Measurements from ENCODE around the gene FHIT.

FHIT gene

DNA sequence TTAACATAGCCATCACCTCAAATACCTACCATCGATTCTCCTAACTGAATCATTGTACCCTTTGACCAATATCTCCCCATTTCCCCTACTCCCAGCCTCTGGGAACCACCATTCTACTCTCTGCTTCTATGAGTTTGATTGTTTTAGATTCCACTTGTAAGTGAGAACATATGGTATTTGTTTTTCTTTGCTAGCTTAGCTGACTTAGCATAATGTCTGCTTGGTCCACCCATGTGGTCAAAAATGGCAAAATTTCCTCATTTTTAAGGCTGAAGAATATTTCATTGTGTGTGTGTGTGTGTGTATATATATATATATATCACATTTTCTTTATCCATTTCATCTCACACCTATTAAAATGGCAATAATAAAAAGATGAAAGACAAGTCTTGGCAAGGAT lies 469.3 kb downstream of the FHIT start:
- H3K36me3 ChIP-seq (ENCODE audit: control insufficient read depth, insufficient read depth, low read length): no peaks in the 10 kb centered on the region
- DNase-seq: no peak
- H4K8ac ChIP-seq (ENCODE audit: low read depth, low read length): no peak overlapping the region
- H3K23ac ChIP-seq (ENCODE audit: low read length): no peak overlapping the region
- no peak overlapping the region for H3K4me2 ChIP-seq (ENCODE audit: low read length)
- H3K4me1 ChIP-seq (ENCODE audit: control insufficient read depth, low read depth, low read length): no peaks in the 10 kb centered on the region
- no peak overlapping the region for H3K56ac ChIP-seq (ENCODE audit: low read length)
- H3K4ac ChIP-seq (ENCODE audit: low read depth, low read length): no peak overlapping the region
- H2AK5ac ChIP-seq (ENCODE audit: low read length): no peak overlapping the region
- H3K79me2 ChIP-seq (ENCODE audit: control insufficient read depth, insufficient read depth, low read length): no peaks in the 10 kb centered on the region
- H3K27ac ChIP-seq (ENCODE audit: low read depth, low read length): no peak overlapping the region
- WGBS (ENCODE audit: extremely low coverage, insufficient coverage, low lambda C conversion rate): no CpG with 5 or more reads among the region's 1 CpG
- H3K27me3 ChIP-seq (ENCODE audit: insufficient read depth, low read length, poor library complexity): no peaks in the 10 kb centered on the region
- no peak overlapping the region for H3K9ac ChIP-seq (ENCODE audit: low read length)
- no peak overlapping the region for H2BK15ac ChIP-seq (replicated peaks; ENCODE audit: low read depth)
- H3K4me3 ChIP-seq (ENCODE audit: low read length): no peak overlapping the region
- H3K79me1 ChIP-seq (ENCODE audit: low read length): no peaks in the 10 kb centered on the region
- no peak overlapping the region for H4K5ac ChIP-seq (ENCODE audit: low read length)
- no peak overlapping the region for H2BK5ac ChIP-seq (ENCODE audit: low read length)
- no peak overlapping the region for H2BK120ac ChIP-seq (ENCODE audit: low read depth, low read length)
- no peak overlapping the region for H3K18ac ChIP-seq (ENCODE audit: low read length)

DNA sequence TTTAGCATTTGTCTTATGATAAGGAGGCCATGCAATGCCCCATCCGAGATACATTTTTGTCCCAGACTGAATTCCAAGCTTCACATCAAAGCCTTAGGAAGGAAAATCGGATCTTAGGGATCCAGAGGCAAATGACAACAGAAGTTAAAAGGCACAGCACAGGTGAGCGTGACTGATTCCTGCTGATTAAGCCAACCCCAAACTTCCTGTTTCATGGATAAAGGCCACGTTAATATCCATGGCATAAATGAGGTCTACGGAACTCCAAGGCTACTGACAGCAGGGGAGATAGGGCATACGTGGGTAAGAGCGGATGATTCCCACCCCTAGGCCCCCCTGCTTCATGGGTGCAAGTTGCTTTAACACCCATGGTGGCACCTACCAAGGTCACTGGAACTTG lies 471.6 kb downstream of the FHIT start:
- Histone ChIP-seq H3K79me2 (ENCODE audit: control insufficient read depth, insufficient read depth, low read length) (no peaks in the 10 kb centered on the region), H3K27me3 (ENCODE audit: insufficient read depth, low read length, poor library complexity) (no peaks in the 10 kb centered on the region), H2AK5ac (ENCODE audit: low read length) (no peak overlapping the region), H4K5ac (ENCODE audit: low read length) (no peak overlapping the region), H3K79me1 (ENCODE audit: low read length) (no peaks in the 10 kb centered on the region), H3K4me2 (ENCODE audit: low read length) (no peak overlapping the region), H4K8ac (ENCODE audit: low read depth, low read length) (no peak overlapping the region), H3K4ac (ENCODE audit: low read depth, low read length) (no peak overlapping the region), H2BK5ac (ENCODE audit: low read length) (no peak overlapping the region), H3K36me3 (ENCODE audit: control insufficient read depth, insufficient read depth, low read length) (no peaks in the 10 kb centered on the region), H3K23ac (ENCODE audit: low read length) (no peak overlapping the region), H3K18ac (ENCODE audit: low read length) (no peak overlapping the region), H2BK120ac (ENCODE audit: low read depth, low read length) (no peak overlapping the region), H2BK15ac (replicated peaks; ENCODE audit: low read depth) (no peak overlapping the region), H3K27ac (ENCODE audit: low read depth, low read length) (no peak overlapping the region), H3K4me3 (ENCODE audit: low read length) (no peak overlapping the region), H3K56ac (ENCODE audit: low read length) (no peak overlapping the region), H3K9ac (ENCODE audit: low read length) (no peak overlapping the region), H3K4me1 (ENCODE audit: control insufficient read depth, low read depth, low read length) (no peaks in the 10 kb centered on the region)
- no peak for DNase-seq
- no CpG with 5 or more reads among the region's 7 CpGs for whole genome bisulfite sequencing (ENCODE audit: extremely low coverage, insufficient coverage, low lambda C conversion rate)

GRCh38 chr3:60775985-60776384 lies 475.3 kb downstream of the FHIT start:
- H3K79me1 ChIP-seq (ENCODE audit: low read length): no peaks in the 10 kb centered on the region
- no peak for DNase-seq
- H2BK15ac ChIP-seq (replicated peaks; ENCODE audit: low read depth): no peak overlapping the region
- no peak overlapping the region for H4K8ac ChIP-seq (ENCODE audit: low read depth, low read length)
- peaks cover 2% of the 10 kb centered on the region for H3K4me1 ChIP-seq (ENCODE audit: control insufficient read depth, low read depth, low read length)
- H4K5ac ChIP-seq (ENCODE audit: low read length): no peak overlapping the region
- no peaks in the 10 kb centered on the region for H3K36me3 ChIP-seq (ENCODE audit: control insufficient read depth, insufficient read depth, low read length)
- H3K9ac ChIP-seq (ENCODE audit: low read length): no peak overlapping the region
- H2AK5ac ChIP-seq (ENCODE audit: low read length): no peak overlapping the region
- WGBS (ENCODE audit: extremely low coverage, insufficient coverage, low lambda C conversion rate): no CpG with 5 or more reads among the region's 2 CpGs
- no peak overlapping the region for H3K4me3 ChIP-seq (ENCODE audit: low read length)
- no peak overlapping the region for H3K4ac ChIP-seq (ENCODE audit: low read depth, low read length)
- no peak overlapping the region for H3K18ac ChIP-seq (ENCODE audit: low read length)
- H3K79me2 ChIP-seq (ENCODE audit: control insufficient read depth, insufficient read depth, low read length): no peaks in the 10 kb centered on the region
- H3K4me2 ChIP-seq (ENCODE audit: low read length): no peak overlapping the region
- H2BK5ac ChIP-seq (ENCODE audit: low read length): no peak overlapping the region
- no peak overlapping the region for H2BK120ac ChIP-seq (ENCODE audit: low read depth, low read length)
- no peak overlapping the region for H3K23ac ChIP-seq (ENCODE audit: low read length)
- H3K27ac ChIP-seq (ENCODE audit: low read depth, low read length): no peak overlapping the region
- H3K27me3 ChIP-seq (ENCODE audit: insufficient read depth, low read length, poor library complexity): no peaks in the 10 kb centered on the region
- H3K56ac ChIP-seq (ENCODE audit: low read length): no peak overlapping the region

- Histone ChIP-seq H3K23ac (ENCODE audit: low read length) (no peak overlapping the region), H3K4me3 (ENCODE audit: low read length) (no peak overlapping the region), H3K4ac (ENCODE audit: low read depth, low read length) (no peak overlapping the region), H3K27me3 (ENCODE audit: insufficient read depth, low read length, poor library complexity) (no peaks in the 10 kb centered on the region), H3K18ac (ENCODE audit: low read length) (no peak overlapping the region), H2BK15ac (replicated peaks; ENCODE audit: low read depth) (no peak overlapping the region), H3K79me2 (ENCODE audit: control insufficient read depth, insufficient read depth, low read length) (no peaks in the 10 kb centered on the region), H4K5ac (ENCODE audit: low read length) (no peak overlapping the region), H3K79me1 (ENCODE audit: low read length) (no peaks in the 10 kb centered on the region), H4K8ac (ENCODE audit: low read depth, low read length) (no peak overlapping the region), H2BK120ac (ENCODE audit: low read depth, low read length) (no peak overlapping the region), H3K27ac (ENCODE audit: low read depth, low read length) (no peak overlapping the region), H3K9ac (ENCODE audit: low read length) (no peak overlapping the region), H3K4me2 (ENCODE audit: low read length) (no peak overlapping the region), H2AK5ac (ENCODE audit: low read length) (no peak overlapping the region), H3K4me1 (ENCODE audit: control insufficient read depth, low read depth, low read length) (peaks cover 2% of the 10 kb centered on the region), H3K56ac (ENCODE audit: low read length) (no peak overlapping the region), H2BK5ac (ENCODE audit: low read length) (no peak overlapping the region), H3K36me3 (ENCODE audit: control insufficient read depth, insufficient read depth, low read length) (no peaks in the 10 kb centered on the region)
- no CpG with 5 or more reads among the region's 2 CpGs for WGBS (ENCODE audit: extremely low coverage, insufficient coverage, low lambda C conversion rate)
- no peak for DNase-seq
These were observed 476.6 kb downstream of the FHIT start for GRCh38 chr3:60774617-60775016.

DNA sequence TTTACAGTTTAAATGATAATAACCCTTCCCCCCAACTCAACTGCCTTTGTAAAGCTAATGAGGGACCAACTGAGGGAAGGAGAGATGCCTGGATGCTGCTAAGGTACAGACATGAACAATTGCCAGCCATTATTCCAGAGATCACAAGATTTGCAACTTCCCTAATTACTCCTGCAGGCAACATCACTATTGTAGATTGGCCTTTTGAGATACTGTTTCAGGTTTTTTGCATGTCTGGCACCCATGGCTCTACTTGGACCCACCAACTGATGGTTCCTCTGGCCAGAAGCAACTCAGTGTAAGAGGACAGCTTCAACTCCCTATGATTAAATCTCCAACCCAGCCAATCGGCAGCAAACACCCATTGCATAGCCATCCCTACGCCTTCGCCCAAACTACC lies 478.7 kb downstream of the FHIT start:
- Histone ChIP-seq H3K18ac (ENCODE audit: low read length) (no peak overlapping the region), H4K5ac (ENCODE audit: low read length) (no peak overlapping the region), H3K27ac (ENCODE audit: low read depth, low read length) (peak overlapping the region; percentile 40), H3K23ac (ENCODE audit: low read length) (no peak overlapping the region), H4K8ac (ENCODE audit: low read depth, low read length) (no peak overlapping the region), H3K56ac (ENCODE audit: low read length) (no peak overlapping the region), H3K36me3 (ENCODE audit: control insufficient read depth, insufficient read depth, low read length) (no peaks in the 10 kb centered on the region), H3K9ac (ENCODE audit: low read length) (no peak overlapping the region), H3K4me3 (ENCODE audit: low read length) (no peak overlapping the region), H3K4me1 (ENCODE audit: control insufficient read depth, low read depth, low read length) (peaks cover 2% of the 10 kb centered on the region), H3K79me1 (ENCODE audit: low read length) (no peaks in the 10 kb centered on the region), H2BK5ac (ENCODE audit: low read length) (peak overlapping the region; percentile 75), H2BK15ac (replicated peaks; ENCODE audit: low read depth) (no peak overlapping the region), H3K27me3 (ENCODE audit: insufficient read depth, low read length, poor library complexity) (no peaks in the 10 kb centered on the region), H3K4ac (ENCODE audit: low read depth, low read length) (no peak overlapping the region), H3K79me2 (ENCODE audit: control insufficient read depth, insufficient read depth, low read length) (no peaks in the 10 kb centered on the region), H2BK120ac (ENCODE audit: low read depth, low read length) (no peak overlapping the region), H2AK5ac (ENCODE audit: low read length) (no peak overlapping the region), H3K4me2 (ENCODE audit: low read length) (no peak overlapping the region)
- peak; percentile 88 for DNase-seq
- no CpG with 5 or more reads among the region's 3 CpGs for WGBS (ENCODE audit: extremely low coverage, insufficient coverage, low lambda C conversion rate)

DNA sequence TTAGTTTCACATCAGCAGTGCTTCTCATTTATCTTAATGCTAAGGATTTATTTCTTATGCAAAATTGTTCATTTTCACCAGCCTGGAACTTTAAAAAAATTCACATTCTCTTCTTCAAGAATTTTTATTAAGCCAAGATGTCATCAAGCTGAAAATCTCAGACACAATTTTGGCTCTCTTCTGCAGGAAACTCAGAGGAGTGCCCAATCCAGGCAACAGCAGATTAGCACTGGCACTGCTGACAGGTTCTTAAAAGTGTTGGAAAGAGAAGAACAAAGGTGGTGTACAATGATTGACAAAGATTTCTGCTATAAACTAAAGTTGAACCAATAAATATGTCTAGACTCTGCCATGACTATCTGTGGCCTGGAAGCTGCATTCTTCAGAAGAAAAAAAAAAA lies 479.5 kb downstream of the FHIT start:
- Histone ChIP-seq H3K4ac (ENCODE audit: low read depth, low read length) (no peak overlapping the region), H2BK15ac (replicated peaks; ENCODE audit: low read depth) (no peak overlapping the region), H2BK5ac (ENCODE audit: low read length) (no peak overlapping the region), H3K4me3 (ENCODE audit: low read length) (no peak overlapping the region), H3K79me2 (ENCODE audit: control insufficient read depth, insufficient read depth, low read length) (no peaks in the 10 kb centered on the region), H3K4me1 (ENCODE audit: control insufficient read depth, low read depth, low read length) (peaks cover 2% of the 10 kb centered on the region), H3K56ac (ENCODE audit: low read length) (no peak overlapping the region), H3K27ac (ENCODE audit: low read depth, low read length) (no peak overlapping the region), H3K9ac (ENCODE audit: low read length) (no peak overlapping the region), H3K79me1 (ENCODE audit: low read length) (no peaks in the 10 kb centered on the region), H4K8ac (ENCODE audit: low read depth, low read length) (no peak overlapping the region), H2BK120ac (ENCODE audit: low read depth, low read length) (no peak overlapping the region), H3K4me2 (ENCODE audit: low read length) (no peak overlapping the region), H3K18ac (ENCODE audit: low read length) (peak overlapping the region; percentile 31), H3K27me3 (ENCODE audit: insufficient read depth, low read length, poor library complexity) (no peaks in the 10 kb centered on the region), H3K23ac (ENCODE audit: low read length) (no peak overlapping the region), H2AK5ac (ENCODE audit: low read length) (no peak overlapping the region), H3K36me3 (ENCODE audit: control insufficient read depth, insufficient read depth, low read length) (no peaks in the 10 kb centered on the region), H4K5ac (ENCODE audit: low read length) (no peak overlapping the region)
- no peak for DNase-seq
